Hematopoietic multipotent progenitor cell treated with erythropoietin and hydrocortisone succinate and interleukin-3 and kit ligand, for 17 days (in vitro differentiated cells): ENCODE data around the gene FALEC.
"Not testable (repeated sequence)": the region's sequence is repeated elsewhere in the genome, so short reads cannot be mapped to it uniquely, and the experiment has no call there.

Experiments used
- DNase-seq: peaks from one replicate; pipeline ENCODE4 v3.0.0-alpha.2; 2015; ENCODE audit warnings: low spot score

FALEC gene

DNA sequence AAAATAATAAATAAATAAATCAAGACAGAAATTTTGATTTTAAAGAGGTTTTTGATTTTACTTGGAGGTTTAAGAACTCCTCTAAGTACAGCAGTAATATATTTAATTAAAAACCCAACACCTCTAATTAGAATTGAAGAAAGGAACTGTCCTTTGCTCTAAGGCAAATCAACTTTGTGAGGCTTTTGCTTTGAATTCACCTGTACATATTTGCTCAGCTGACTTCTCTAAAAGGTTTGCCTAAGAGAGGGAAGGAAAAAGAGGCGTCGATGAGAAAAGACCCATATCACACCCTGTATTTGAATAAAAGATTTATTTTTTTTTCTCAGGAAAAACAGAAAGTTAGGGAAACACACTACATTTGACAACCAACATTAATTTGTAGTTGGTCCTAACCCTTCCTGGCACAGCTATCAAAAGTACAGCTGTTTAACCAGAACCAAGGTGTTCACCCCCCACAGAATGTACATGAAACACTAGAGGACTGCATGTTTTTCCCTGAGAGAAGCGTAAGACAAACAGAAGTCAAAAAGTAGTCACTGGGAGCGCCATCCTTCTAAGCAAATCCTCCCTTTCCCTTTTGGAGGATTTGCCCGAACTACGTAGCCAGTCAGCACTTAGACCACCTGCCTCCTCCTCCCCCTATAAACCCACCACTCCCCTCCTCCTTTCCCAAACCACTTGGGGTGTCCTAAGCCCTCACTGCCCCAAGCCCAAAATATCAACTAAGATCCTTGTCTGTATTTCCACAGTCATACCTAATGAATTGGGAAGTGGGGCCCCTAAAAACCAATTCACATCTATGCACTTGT lies 58.9 kb downstream of the FALEC start:
- no peak for DNase-seq

DNA sequence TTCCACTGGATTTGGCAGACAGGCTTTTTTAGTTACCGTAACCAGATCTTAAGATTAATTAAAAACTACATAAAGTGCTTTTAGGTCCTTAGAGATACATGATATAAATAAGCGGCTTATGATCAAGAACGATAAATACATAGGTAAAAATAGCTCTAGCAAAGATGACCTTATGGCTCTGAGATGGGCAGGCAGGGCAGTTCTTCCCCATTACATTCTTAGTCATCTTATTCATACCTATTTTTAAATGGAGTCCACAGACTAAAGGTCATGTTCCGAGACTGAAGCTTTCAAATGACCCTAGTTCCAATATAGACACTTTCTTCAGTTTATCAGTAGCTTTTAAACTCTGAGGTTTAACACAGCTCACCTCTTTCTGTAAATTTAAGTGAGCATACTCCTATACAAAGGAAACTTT lies 59.5 kb downstream of the FALEC start:
- no peak for DNase-seq

DNA sequence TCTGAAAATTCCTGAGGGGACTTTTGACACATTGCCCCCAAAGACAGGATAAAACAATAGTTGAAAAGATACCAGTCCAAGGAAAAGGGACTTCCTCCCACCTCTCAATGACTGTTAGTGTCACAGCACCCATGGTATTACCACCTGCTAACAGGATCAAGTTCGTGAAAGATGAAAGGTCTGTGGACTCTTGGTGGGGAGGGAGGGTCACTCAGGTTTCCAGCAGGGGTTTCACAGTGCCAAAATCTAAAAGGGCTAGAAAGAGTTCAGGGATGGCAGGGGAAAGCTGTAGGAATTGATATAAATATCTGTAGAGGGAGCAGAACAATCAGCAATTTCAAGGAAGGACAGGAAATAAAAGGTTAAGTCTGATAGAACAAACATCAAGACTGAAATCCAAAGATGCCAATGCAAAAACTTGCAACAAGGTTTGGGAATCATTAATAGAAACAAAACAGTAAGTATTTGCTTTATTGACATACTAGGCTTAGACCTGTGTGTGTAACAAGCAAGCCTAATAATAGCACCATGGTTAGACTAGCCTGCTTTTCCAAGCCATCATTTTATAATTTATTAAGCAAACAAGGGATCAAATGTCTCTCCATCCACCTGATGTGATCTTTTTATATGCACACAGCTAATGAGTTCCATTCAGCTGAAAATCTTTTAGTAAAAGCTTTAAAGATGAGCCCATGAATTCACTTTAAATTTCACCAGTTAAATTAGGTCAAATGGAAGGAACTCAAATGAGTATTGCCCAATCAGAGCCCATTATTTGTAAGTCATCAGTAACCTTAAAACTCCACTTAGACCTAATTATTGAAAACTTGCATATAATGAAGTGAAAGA lies 60.2 kb downstream of the FALEC start:
- DNase-seq = no peak

DNA sequence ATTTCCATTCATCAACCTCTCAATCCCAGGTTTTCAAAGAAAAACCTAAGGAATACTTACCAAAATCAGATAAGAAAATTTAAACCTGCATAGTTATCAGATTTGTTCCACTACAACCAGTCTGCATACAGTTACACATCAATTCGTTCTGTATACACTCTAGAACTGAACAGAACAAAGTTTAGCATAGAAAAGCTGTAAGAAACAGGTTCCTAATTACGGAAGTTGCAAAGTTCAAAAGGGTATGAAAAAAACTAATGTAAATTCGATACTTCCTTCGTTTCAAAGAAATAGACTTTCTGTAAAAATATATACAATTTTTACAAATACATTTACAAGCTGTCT lies 60.8 kb downstream of the FALEC start:
- DNase-seq = peak; percentile 24

DNA sequence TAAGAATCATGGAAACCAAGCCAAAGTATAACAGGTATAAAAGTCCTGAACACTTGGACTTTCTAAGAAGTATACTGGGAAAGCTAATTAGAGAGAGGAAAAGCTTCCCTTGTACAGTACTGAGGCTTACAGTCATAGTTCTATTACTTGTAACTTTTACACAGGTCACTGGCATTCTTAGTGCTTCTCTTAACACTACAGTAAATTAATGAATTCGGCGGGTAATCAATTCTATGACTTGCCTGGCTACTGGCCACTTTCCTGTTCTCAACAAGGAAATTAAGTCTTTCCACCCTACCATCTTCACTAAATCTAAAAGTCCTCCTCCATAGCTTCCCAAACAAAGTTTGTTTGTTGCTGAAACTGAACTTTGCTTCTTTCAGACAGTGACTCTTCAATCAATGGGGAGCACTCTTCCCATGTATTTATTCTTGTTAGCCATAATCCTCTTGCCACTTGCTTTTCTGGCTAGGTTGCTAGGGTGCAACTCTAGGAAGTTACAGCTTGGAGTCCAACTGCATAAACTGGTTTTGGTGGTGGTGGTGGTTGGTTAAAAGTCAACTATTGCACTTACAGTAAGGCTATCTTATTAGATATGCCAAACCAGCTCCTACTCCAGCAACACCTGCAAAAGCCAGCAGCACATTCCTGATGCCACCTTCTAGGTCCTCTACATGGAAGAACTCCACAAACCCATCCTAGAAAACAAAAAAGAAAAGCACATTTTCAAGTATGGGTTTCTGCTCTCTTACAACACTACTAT lies 61.4 kb downstream of the FALEC start:
- peak; percentile 36 for DNase-seq

DNA sequence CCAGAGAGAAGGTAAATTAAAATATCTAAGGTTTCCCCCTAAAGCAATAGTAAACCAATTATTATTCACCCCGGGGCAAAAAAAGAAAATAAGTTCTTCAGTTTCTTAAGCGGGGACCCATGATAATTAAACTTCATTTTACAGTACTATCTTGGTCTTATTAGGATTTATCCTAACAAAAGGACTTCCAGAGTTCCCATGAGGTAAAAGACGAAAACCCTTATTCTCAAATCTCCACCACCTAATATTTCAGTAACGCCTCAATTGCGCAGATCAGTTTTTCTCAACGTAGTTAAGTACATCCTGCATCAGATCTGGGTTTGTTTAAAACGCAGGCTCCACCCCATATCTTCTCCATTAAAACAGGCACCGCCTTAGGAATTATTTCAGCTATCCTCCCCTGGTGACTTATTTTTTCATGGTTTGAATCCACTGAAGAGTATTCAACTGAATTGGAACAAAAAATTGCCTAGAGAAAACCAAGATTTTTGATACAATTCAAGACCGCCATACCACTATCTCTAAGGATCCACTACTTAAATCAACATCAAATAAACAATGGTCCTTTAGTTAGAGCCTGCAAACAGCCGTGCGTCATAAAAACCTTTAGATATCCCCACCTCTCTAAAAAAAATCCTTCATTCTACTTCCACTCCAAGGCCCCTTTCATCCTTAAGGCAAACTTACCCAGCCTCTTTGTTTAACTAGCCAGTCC lies 62.2 kb downstream of the FALEC start:
- peak; percentile 57 for DNase-seq

DNA sequence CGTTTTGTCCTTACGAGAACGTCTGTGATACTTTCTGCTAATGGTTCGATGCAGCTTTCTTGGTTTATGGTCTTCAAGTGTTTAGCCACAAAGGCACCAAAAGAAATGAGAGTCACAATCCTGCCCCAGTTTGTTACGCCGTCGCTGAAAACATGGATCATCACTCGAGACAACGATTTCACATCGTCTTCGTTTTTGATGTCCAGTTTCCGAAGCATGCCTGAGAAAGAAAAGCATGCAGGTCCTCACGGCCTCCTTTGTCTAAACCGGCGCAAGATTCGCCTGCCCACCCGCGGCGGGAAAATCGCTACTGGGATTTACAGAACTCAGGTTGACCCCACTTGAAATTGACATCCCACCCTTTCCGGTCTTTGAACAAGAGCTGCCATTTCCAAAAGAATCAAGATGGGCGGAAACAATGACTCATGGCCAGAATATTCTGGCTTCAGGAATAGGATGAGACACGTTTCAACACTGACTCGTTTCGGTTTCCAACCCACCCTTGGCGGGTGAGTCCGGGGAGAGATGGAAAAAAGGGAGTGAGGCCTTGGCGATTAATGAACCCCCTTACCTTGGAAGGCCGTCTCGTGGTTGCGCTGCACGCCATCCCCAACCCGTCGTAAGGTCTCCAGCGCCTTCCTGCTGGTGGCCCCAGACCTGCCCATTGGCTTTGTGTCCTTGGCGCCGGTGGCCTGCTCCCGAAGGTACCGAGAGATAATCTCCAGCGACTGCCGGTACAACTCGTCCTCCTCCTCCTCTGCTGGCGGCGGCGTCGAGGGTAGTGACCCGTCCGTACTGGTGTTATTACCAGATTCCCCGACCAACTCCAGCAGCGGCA lies 62.9 kb downstream of the FALEC start:
- DNase-seq = peak; percentile 74

DNA sequence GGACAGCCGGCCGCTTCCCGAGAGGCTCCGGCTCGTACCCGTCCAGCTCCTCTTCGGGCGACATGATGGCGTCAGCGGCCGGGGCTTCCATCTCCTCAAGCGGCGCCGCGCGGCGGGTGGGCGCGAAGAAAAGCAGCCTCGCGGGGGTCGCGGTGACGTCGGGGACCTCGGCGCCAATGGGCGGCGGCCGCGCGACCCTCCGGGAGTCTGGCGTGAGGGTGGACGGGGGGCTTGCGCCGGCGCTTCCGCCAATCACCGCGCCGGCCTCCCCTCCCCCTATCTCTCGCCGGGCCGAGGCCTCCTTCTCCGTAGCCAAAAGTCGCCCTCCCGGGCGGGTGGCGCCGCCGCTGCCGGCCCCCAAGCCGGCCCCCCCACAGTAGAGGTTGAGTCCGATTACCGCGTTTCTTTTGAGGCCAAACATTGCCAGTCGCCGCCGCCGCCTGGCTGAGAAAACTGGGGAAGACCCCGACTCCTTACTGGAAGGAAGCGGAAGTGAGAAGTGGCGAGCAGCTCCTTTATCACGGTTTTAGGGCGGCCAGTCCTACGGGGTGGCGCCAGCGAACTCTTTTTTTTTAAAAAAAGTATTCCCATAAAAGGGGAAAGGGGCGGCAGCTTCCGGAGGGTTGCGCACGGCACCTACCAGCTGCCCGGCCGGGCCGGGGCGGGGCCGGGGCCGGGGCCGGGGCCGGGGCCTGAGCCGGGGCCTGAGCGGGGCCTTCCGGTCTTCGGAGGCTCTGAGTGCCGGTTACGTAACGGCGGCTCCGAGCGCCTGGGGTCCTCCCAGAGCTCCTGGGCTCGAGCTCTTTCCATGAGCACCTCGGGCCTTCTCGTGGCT lies 63.8 kb downstream of the FALEC start, which contains the start of gene MCL1:
Gene MCL1, minus strand, starts transcription at position 501 of the 835 bp plus-strand sequence. Its CDS starts 80 bp downstream, at position 421.
- peak; percentile 91 for DNase-seq

DNA sequence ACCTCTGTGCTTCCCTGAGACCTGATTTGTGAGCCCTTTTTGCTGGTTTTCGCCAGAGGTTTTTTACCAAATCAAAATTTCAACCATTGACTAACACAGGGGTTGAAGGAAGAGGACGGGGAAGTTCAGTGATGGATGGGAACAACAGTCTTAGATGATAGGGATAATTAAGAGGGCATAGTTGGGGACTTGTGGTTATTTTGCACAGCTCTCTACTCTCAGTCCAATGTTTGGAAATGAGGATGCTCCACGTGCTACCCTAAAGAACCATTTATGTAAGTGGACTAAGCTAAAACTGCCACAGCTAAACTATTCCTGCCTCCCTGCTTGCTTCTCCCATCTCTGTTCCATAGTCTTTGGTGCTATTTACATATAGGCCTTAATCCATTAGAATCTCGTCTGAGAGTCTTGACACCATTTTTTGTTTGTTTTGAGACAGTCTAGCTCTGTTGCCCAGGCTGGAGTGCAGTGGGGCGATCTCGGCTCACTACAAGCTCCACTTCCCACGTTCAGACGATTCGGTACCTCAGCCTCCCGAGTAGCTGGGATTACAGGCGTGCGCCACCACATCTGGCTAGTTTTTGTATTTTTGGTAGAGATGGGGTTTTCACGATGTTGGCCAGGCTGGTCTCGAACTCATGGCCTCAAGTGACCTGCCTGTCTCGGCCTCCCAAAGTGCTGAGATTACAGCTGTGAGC lies 64.5 kb downstream of the FALEC start:
- no peak for DNase-seq

DNA sequence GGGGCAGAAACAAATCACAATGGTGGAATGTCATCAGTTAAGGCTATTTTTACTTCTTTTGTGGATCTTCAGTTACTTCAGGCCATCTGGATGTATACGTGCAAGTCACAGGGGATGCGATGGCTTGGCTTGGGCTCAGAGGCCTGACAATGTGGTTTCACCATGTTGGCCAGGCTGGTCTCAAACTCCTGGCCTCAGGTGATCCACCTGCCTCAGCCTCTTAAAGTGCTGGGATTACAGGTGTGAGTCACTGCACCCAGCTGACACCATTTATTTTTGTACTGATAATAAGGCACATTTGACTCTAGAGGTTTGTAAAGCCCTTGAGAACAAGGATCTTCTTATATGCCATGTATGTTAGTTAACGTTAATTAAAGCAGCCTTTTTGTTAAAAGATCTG lies 65.4 kb downstream of the FALEC start:
- not testable (repeated sequence) for DNase-seq

DNA sequence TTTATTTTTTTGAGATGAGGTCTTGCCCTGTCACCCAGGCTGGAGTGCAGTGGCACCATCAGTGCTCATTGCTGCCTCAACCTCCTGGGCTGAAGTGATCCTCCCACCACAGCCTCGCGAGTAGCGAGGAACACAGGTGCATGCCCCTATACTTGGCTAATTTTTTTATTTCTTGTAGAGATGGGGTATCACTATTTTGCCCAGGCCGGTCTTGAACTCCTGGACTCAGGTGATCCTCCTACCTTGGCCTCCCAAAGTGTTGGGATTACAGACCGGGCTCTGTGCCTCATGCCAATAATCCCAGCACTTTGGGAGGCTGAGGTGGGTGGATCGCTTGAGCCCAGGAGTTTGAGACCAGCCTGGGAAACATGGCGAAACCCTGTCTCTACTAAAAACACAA lies 65.9 kb downstream of the FALEC start:
- not testable (repeated sequence) for DNase-seq

DNA sequence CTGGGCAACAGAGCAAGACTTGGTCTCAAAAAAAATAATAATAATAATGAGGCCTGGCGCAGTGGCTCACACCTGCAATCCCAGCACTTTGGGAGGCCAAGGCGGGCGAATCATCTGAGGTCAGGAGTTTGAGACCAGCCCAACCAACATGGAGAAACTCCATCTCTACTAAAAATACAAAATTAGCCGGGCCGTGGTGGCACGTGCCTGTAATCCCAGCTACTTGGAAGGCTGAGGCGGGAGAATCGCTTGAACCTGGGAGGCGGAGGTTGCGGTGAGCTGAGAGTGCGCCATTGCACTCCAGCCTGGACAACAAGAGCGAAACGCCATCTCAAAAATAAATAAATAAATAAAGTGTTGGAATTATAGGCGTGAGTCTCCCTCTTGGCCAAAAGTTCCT lies 66.4 kb downstream of the FALEC start:
- not testable (repeated sequence) for DNase-seq

DNA sequence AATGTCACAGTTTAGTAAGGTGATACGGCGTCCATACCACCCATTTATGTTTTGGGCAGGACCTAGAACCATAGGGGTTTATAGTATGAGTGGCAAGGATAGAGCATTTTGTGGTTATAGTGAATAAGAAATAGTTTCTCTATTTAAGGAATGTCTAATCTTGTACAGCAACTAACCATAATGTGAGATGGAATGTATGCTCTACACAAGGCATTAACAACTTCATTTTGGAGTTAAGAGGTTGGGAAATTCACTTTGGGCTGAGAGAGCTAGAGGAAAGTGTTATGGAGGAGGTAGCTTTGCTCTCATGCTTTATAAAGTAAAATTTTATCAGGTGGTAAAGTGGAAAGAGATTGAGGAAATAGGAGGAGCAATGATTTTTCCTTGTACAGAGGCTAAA lies 66.8 kb downstream of the FALEC start:
- DNase-seq = no peak
